ENCODE measurements around the gene MRPL34. TPM values are rescaled to one million over a fixed set of nuclear protein-coding genes. Genes with fewer than 3 reads are reported as not detected.

The MRPL34 gene
- total and polyA plus RNA-seq, 12 donors = 122 to 301 (median 155) TPM

DNA sequence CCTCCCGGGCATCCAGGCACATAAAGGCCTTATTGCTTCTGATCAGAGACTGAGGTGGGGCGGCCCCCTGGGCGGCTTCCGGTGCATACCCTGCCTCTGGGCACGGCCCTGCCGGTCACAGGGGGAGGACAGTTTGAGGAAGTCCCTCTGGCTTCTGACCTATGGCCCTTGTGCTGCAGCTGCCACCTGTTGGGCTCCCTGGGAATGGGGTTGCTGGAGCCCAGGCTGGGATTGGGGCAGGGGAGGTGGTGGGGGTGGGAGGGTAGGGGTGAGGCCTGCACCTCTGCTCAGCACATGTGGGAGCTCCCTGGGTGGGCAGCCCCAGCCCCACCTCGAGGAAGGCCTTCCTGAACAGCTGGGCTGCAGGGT lies 18.3 kb downstream of the MRPL34 start:
- Histone ChIP-seq H3K27me3 (peaks cover 0 to 4% (median 0%) of the 10 kb centered on the region in 7 donors), H3K4me1 (peaks cover 0 to 13% (median 0%) of the 10 kb centered on the region in 9 donors), H3K36me3 (peaks cover 0 to 58% (median 20%) of the 10 kb centered on the region in 9 donors), H3K4me3 (no peak overlapping the region), H3K27ac (no peak overlapping the region), H3K9me3 (no peaks in the 10 kb centered on the region)
- intact Hi-C loops (cut with DNase I) = no loop called here
- 46 to 51% methylated on average over 7 of the region's 7 CpGs for WGBS, 2 donors
- no peak for TF ChIP-seq CTCF (IDR thresholded peaks at IDR 0.05)
- ATAC-seq (no peak), DNase-seq (no peak)

DNA sequence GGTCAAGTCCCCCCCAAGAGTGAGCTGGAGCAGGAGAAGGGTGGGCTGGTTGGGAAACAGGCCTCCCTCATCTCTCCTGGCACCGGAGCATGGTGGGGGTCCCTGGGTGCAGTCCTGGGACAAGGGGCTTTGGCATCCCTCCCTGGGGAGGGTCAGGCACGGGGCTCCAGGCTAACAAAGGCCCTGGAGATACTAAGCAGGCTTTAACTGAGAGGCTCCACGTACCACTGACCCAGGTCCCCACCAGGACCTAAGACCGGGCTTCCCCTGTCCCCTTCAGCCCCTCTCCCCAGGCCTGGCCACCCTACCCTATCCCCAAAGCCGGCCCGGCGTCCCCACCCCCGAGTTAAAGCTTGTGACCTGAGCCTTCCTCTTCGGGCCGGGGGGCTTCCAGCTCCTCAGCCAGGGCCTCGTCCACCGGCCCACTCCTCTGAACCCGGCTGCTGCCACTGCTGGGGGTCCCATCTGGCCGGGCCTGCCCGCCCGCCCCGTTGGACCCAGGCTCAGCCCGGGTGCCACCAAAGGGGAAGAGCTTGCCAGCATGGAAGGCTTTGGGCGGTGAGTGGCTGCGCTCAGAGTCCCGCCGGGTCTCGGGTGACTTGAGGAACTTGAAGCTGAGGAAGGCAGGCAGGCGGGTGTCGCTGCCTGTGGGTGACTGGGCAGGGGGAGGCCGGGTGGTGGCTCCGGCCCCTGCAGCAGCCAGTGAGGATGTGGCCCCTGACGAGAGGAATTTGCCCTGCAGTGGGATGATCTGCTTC lies 18.9 kb downstream of the MRPL34 start:
- Histone ChIP-seq H3K4me1 (peaks cover 0 to 19% (median 0%) of the 10 kb centered on the region in 9 donors), H3K27ac (no peak overlapping the region), H3K4me3 (no peak overlapping the region), H3K36me3 (peaks cover 0 to 53% (median 20%) of the 10 kb centered on the region in 9 donors), H3K9me3 (no peaks in the 10 kb centered on the region), H3K27me3 (peaks cover 0 to 10% (median 0%) of the 10 kb centered on the region in 7 donors)
- ATAC-seq (no peak), DNase-seq (no peak)
- no peak for TF ChIP-seq CTCF (IDR thresholded peaks at IDR 0.05)
- intact Hi-C loops (cut with DNase I) = no loop called here
- WGBS, 2 donors = 93 to 95% methylated on average over 28 of the region's 28 CpGs

DNA sequence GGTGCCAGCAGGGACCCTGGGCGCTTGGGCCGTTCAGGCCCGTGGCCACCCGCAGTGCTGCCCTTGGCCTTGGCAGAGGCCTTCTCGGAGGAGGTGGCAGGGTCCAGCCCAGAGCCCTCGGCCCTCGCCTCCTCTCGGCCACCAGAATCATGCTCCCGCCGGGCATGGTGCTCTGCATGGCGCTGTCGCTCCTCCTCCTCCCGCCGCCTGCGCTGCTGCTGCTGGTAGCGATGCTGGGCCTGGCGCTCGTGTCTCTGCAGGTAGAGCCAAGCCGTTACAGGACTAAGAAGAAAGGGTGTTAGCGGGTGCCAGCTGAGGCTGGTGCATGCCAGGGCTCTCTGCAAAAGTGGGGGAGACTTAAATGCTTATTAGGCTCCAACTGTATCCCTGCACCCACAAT lies 19.5 kb downstream of the MRPL34 start:
- DNase-seq (no peak), ATAC-seq (no peak)
- no peaks in the 10 kb centered on the region for H3K9me3 ChIP-seq
- peaks cover 0 to 47% (median 14%) of the 10 kb centered on the region in 9 donors for H3K36me3 ChIP-seq
- no peak overlapping the region for H3K4me3 ChIP-seq
- TF ChIP-seq CTCF (IDR thresholded peaks at IDR 0.05) = no peak
- WGBS, 2 donors = 97% methylated on average over 20 of the region's 20 CpGs
- peaks cover 0 to 21% (median 0%) of the 10 kb centered on the region in 9 donors for H3K4me1 ChIP-seq
- peaks cover 0 to 16% (median 0%) of the 10 kb centered on the region in 7 donors for H3K27me3 ChIP-seq
- H3K27ac ChIP-seq = no peak overlapping the region
- intact Hi-C loops (cut with DNase I) = no loop called here

DNA sequence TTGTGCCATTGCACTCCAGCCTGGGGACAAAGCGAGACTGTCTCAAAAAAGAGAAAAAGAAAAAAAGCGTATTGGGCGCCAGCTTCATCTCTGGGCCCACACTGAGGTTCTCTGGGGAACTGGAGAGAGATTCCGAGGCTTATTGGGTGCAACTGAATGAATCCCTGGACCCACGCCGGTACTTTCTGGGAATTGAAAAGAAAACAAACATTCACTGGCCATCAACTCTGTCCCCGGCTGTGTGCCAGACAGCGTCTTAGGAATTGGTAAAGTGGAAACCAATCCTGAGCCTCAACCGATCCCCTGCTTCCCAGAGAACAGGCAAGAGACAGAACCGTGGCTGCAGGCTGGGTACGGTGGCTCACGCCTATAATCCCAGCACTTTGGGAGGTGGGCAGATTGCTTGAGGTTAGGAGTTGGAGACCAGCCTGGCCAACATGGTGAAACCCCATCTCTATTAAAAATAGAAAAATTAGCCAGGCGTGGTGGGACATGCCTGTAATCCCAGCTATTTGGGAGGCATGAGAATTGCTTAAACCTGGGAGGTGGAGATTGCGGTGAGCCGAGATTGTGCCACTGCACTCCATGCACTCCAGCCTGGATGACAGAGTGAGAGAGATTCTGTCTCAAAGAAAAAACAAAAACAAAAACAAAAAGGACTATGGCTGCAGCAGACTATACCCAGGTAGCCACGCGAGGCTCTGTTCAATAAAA lies 20.4 kb downstream of the MRPL34 start:
- peaks cover 0 to 25% (median 0%) of the 10 kb centered on the region in 7 donors for H3K27me3 ChIP-seq
- intact Hi-C loops (cut with DNase I) = no loop called here
- no peak for TF ChIP-seq CTCF (IDR thresholded peaks at IDR 0.05)
- ATAC-seq (no peak), DNase-seq (no peak)
- H3K9me3 ChIP-seq = no peaks in the 10 kb centered on the region
- no peak overlapping the region for H3K27ac ChIP-seq
- H3K36me3 ChIP-seq = peaks cover 0 to 45% (median 6%) of the 10 kb centered on the region in 9 donors
- WGBS, 2 donors = 78 to 81% methylated on average over 17 of the region's 17 CpGs
- H3K4me3 ChIP-seq = no peak overlapping the region
- peaks cover 0 to 21% (median 0%) of the 10 kb centered on the region in 9 donors for H3K4me1 ChIP-seq

All from heart right ventricle (tissue), 16 donors.